Left lung (tissue), 10 donors: ENCODE measurements around the gene SSPN. TPM values are rescaled to one million over a fixed set of nuclear protein-coding genes. Genes with fewer than 3 reads are reported as not detected.

Source experiments
- ATAC-seq: fragments of 200-7000 bp; cut with Tn5 transposase; one replicate; pipeline ENCODE4 v1.9.1; 2020; ENCODE audit warnings: moderate library complexity
- DNase-seq, 4 donors: peaks; one replicate each; pipeline ENCODE4 v3.0.0-alpha.2; 2013 to 2020
- H3K27ac ChIP-seq, 2 donors: fragments of 200-600 bp; sonication (generic) in 1 of 2; one replicate each; pipeline versions ENCODE4 v1.5.0 to v1.8.0; 2020 to 2021
- H3K27me3 ChIP-seq, 2 donors: fragments of 200-600 bp; sonication (generic) in 1 of 2; one replicate each; pipeline versions ENCODE4 v1.5.0 to v1.8.0; 2020 to 2021
- H3K36me3 ChIP-seq, 2 donors: fragments of 200-600 bp; sonication (generic) in 1 of 2; one replicate each; pipeline versions ENCODE4 v1.5.0 to v1.8.0; 2020 to 2021
- H3K4me1 ChIP-seq, 2 donors: fragments of 200-600 bp; one replicate each; pipeline ENCODE4 v1.8.0; 2021
- H3K4me3 ChIP-seq, 2 donors: fragments of 200-600 bp; sonication (generic) in 1 of 2; one replicate each; pipeline versions ENCODE4 v1.5.0 to v1.8.0; 2020 to 2021; ENCODE audit warnings: mild to moderate bottlenecking in 1 of 2
- H3K9me3 ChIP-seq, 2 donors: fragments of 200-600 bp; sonication (generic) in 1 of 2; one replicate each; pipeline versions ENCODE4 v1.5.0 to v1.8.0; 2020 to 2021
- CTCF ChIP-seq, 2 donors: fragments of 200-600 bp; sonication (generic) in 1 of 2; IDR thresholded peaks; one replicate each; pipeline versions ENCODE4 v1.5.0 to v1.8.0; 2021; ENCODE audit warnings: antibody characterized with exemption in 2 of 2
- intact Hi-C, 2 donors: fragments of 100-400 bp; cut with DNase I; formaldehyde crosslinking; loops; one replicate each; pipeline versions ENCODE4 v1.11.2 to v1.14.2; 2022
- polyA plus RNA-seq, 6 donors: library from polyadenylated mRNA; unstranded; fragments of 120-200 nt; gene quantifications; one replicate each; pipeline ENCODE4 v1.2.1, GENCODE V29; 2013; ENCODE audit not compliant: insufficient read length in 6 of 6
- total RNA-seq, 2 donors: library from RNA; stranded (reverse); fragmentation: NEBNext Ultra II Directional; extraction: Animal tissue kit (Norgen Biotek cat#: 25700); gene quantifications; one replicate each; pipeline ENCODE4 v1.2.1, GENCODE V29; 2021
- donor health status: DM: no; HTN: yes; CAD: no.
- donor health status: DM: no; HTN: no; CAD: no.

SSPN gene
- total and polyA plus RNA-seq, 8 donors: 6.9 to 18.6 (median 14.7) TPM

DNA sequence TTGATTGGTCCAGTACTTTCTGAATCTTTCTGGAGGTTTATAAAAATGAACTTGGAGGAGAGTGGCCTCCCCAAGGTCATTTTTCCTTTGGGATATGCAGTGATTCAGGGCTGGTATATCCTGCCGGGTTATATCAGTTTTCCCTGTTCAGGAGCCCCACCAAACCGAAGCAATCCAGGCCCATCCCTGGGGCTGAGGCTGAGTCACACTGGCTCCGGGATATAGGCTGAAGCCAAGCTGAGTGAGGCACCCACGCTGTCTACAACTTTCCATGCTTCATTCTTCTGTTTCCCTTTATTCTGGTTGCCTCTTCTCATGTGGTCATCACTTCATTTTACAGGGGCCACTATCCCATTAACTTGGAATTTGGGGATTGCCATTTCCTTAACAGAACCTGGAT, 3.4 kb downstream of the SSPN start:
- intact Hi-C loops: no loop called here
- Histone ChIP-seq H3K27me3 (peaks cover 0 to 44% of the 10 kb centered on the region in 2 donors), H3K9me3 (no peaks in the 10 kb centered on the region), H3K36me3 (no peaks in the 10 kb centered on the region), H3K4me3 (no peak overlapping the region), H3K4me1 (peaks cover 0 to 16% of the 10 kb centered on the region in 2 donors), H3K27ac (no peak overlapping the region)
- ATAC-seq (no peak), DNase-seq (no peak)
- TF ChIP-seq CTCF (IDR thresholded peaks at IDR 0.05): no peak

DNA sequence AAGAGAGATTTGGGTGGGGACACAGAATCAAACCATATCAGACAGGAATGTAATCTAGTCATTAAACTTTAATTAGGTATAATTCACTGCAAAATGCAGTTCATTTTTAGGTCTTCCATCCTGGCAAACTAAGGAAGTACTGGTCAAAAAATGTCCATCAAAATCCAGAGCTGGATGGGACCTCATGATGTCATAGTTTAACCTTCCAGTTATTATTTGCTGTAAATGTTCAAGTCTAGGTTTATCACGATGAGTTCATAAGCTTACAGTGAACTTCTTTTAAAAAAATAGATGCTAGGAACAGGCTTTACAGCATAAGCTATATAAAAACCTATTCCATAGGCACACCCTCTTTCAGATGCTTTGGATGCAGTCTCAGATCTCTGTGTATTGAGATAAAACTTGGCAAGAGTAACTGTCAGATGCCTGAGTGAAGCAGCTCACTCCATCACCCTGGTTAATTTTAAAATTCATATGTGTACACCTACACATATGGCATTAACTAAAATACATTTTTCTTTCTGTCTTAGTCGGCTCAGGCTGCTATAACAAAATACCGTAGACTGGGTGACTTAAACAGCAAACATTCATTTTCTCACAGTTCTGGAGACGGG, 7.9 kb downstream of the SSPN start:
- no peak for TF ChIP-seq CTCF (IDR thresholded peaks at IDR 0.05)
- intact Hi-C loops: no loop called here
- H3K27me3 ChIP-seq: no peaks in the 10 kb centered on the region
- no peak overlapping the region for H3K27ac ChIP-seq
- ATAC-seq (no peak), DNase-seq (no peak)
- no peaks in the 10 kb centered on the region for H3K4me1 ChIP-seq
- no peaks in the 10 kb centered on the region for H3K9me3 ChIP-seq
- H3K4me3 ChIP-seq: no peak overlapping the region
- no peaks in the 10 kb centered on the region for H3K36me3 ChIP-seq

DNA sequence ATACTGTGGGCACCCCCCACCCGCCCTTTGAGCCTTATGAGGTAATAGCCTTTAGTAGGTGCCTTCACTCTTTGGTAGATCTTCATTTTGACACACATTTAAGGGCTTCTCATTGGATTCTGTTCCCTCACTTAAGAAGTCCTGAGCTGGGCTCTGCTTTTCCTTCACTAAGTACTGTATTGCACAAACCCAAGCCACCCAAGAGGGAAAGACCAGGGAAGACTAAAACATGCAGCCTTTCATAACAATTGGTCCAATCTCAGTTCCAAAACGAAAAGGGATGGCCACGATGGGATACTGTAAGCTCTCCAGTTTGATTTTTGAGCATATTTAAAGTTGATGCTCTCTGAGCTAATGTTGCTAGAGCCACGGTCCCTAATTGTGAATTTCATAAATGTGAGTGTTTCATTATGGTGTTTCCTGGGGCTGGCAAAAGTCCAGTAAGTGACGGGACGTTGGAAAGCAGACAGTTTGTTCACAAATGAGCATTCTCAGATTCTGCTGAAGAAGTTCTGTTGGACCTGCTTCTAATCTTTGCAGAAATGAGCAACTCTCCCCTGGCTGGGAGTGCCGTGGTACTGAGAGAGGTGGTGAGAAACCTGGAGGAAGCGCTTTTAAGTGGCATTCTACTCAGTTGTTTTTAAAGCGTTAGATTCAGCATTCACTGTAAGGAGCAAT, 9.4 kb downstream of the SSPN start:
- H3K4me3 ChIP-seq: no peak overlapping the region
- intact Hi-C loops: no loop called here
- no peaks in the 10 kb centered on the region for H3K4me1 ChIP-seq
- no peaks in the 10 kb centered on the region for H3K27me3 ChIP-seq
- H3K36me3 ChIP-seq: no peaks in the 10 kb centered on the region
- no peak for ATAC-seq
- H3K9me3 ChIP-seq: no peaks in the 10 kb centered on the region
- no peak overlapping the region for H3K27ac ChIP-seq
- TF ChIP-seq CTCF (IDR thresholded peaks at IDR 0.05): no peak
- DNase-seq: peak in 2 of 4 donors; percentile 32

- H3K27ac ChIP-seq: no peak overlapping the region
- no peaks in the 10 kb centered on the region for H3K27me3 ChIP-seq
- no peaks in the 10 kb centered on the region for H3K4me1 ChIP-seq
- H3K4me3 ChIP-seq: no peak overlapping the region
- DNase-seq: no peak
- H3K36me3 ChIP-seq: no peaks in the 10 kb centered on the region
- intact Hi-C loops: no loop called here
- no peaks in the 10 kb centered on the region for H3K9me3 ChIP-seq
- ATAC-seq: no peak
- TF ChIP-seq CTCF (IDR thresholded peaks at IDR 0.05): no peak
These were observed 9.9 kb downstream of the SSPN start for GRCh38 chr12:26205298-26205697.

GRCh38 chr12:26205941-26206340, 10.6 kb downstream of the SSPN start:
- no peak for TF ChIP-seq CTCF (IDR thresholded peaks at IDR 0.05)
- DNase-seq (no peak), ATAC-seq (no peak)
- Histone ChIP-seq H3K27ac (no peak overlapping the region), H3K4me3 (no peak overlapping the region), H3K9me3 (no peaks in the 10 kb centered on the region), H3K36me3 (no peaks in the 10 kb centered on the region), H3K27me3 (no peaks in the 10 kb centered on the region), H3K4me1 (no peaks in the 10 kb centered on the region)
- intact Hi-C loops: no loop called here
